H9 (cell line): ENCODE measurements around the gene LNX2. TPM values are rescaled to one million over a fixed set of nuclear protein-coding genes. Genes with fewer than 3 reads are reported as not detected.

Experiments used
- DNase-seq: peaks from one replicate; pipeline ENCODE4 v3.0.0-alpha.2; 2017
- H2AFZ ChIP-seq: one replicate; pipeline ENCODE4 v1.6.1; 2013; ENCODE audit warnings: mild to moderate bottlenecking, low read length, control low read depth, moderate library complexity
- H2AK5ac ChIP-seq: 2 replicates; pipeline ENCODE4 v1.6.1; 2013; ENCODE audit warnings: low read length, control low read depth, mixed read lengths; ENCODE audit not compliant: insufficient read length
- H2BK120ac ChIP-seq: one replicate; pipeline ENCODE4 v1.6.1; 2013; ENCODE audit warnings: low read depth, mild to moderate bottlenecking, low read length, control low read depth, inconsistent platforms; ENCODE audit not compliant: poor library complexity, severe bottlenecking
- H2BK12ac ChIP-seq: 2 replicates; pipeline ENCODE4 v1.6.1; 2013; ENCODE audit warnings: low read length, control low read depth, mixed read lengths, low read depth; ENCODE audit not compliant: insufficient read length
- H2BK15ac ChIP-seq: 2 replicates; pipeline ENCODE4 v1.6.1; 2013; ENCODE audit warnings: low read depth, low read length, control low read depth
- H2BK20ac ChIP-seq: one replicate; pipeline ENCODE4 v1.6.1; 2013; ENCODE audit warnings: low read depth, mild to moderate bottlenecking, low read length, control low read depth, inconsistent platforms; ENCODE audit not compliant: poor library complexity, severe bottlenecking
- H2BK5ac ChIP-seq: 2 replicates; pipeline ENCODE4 v1.6.1; 2013; ENCODE audit warnings: low read length, control low read depth, mixed read lengths; ENCODE audit not compliant: insufficient read length
- H3K14ac ChIP-seq: 2 replicates; pipeline ENCODE4 v1.6.1; 2013; ENCODE audit warnings: low read length, control low read depth; ENCODE audit not compliant: insufficient read depth
- H3K18ac ChIP-seq: 2 replicates; pipeline ENCODE4 v1.6.1; 2013; ENCODE audit warnings: low read depth, mild to moderate bottlenecking, mixed read lengths, low read length, control low read depth; ENCODE audit not compliant: insufficient read length
- H3K23ac ChIP-seq: 2 replicates; pipeline ENCODE4 v1.6.1; 2013; ENCODE audit warnings: low read length, control low read depth, mixed read lengths, low read depth; ENCODE audit not compliant: insufficient read length
- H3K23me2 ChIP-seq: 2 replicates; pipeline ENCODE4 v1.6.1; 2013; ENCODE audit warnings: low read depth, mild to moderate bottlenecking, mixed read lengths, low read length, control low read depth; ENCODE audit not compliant: insufficient read length, poor library complexity, severe bottlenecking
- H3K27ac ChIP-seq: 2 replicates; pipeline ENCODE4 v1.5.1; 2013; ENCODE audit warnings: low read length, control low read depth, mixed read lengths, low read depth; ENCODE audit not compliant: insufficient read length
- H3K27me3 ChIP-seq: 2 replicates; pipeline ENCODE4 v1.6.1; 2013; ENCODE audit warnings: low read length, control low read depth, inconsistent platforms; ENCODE audit not compliant: insufficient read depth
- H3K4ac ChIP-seq: 2 replicates; pipeline ENCODE4 v1.6.1; 2013; ENCODE audit warnings: low read depth, mild to moderate bottlenecking, control low read depth, inconsistent platforms, low read length, moderate library complexity
- H3K4me1 ChIP-seq: 2 replicates; pipeline ENCODE4 v1.6.1; 2013; ENCODE audit warnings: low read length, control low read depth, inconsistent platforms; ENCODE audit not compliant: insufficient read depth
- H3K4me2 ChIP-seq: 2 replicates; pipeline ENCODE4 v1.6.1; 2013; ENCODE audit warnings: low read length, control low read depth, mixed read lengths; ENCODE audit not compliant: insufficient read length, insufficient read depth
- H3K56ac ChIP-seq: 2 replicates; pipeline ENCODE4 v1.6.1; 2013; ENCODE audit warnings: low read depth, mild to moderate bottlenecking, mixed read lengths, low read length, control low read depth; ENCODE audit not compliant: insufficient read length
- H3K79me1 ChIP-seq: 2 replicates; pipeline ENCODE4 v1.6.1; 2013; ENCODE audit warnings: low read depth, mild to moderate bottlenecking, moderate library complexity, low read length, control low read depth, inconsistent platforms; ENCODE audit not compliant: insufficient read depth, poor library complexity, severe bottlenecking
- H3K79me2 ChIP-seq: 2 replicates; pipeline ENCODE4 v1.6.1; 2013; ENCODE audit warnings: low read length, control low read depth, inconsistent platforms; ENCODE audit not compliant: insufficient read depth
- H3K9ac ChIP-seq: 2 replicates; pipeline ENCODE4 v1.6.1; 2013; ENCODE audit warnings: low read length, control low read depth, mixed read lengths; ENCODE audit not compliant: insufficient read length; ENCODE audit errors: extremely low read depth
- H3K9me3 ChIP-seq: one replicate; pipeline ENCODE4 v1.6.1; 2013; ENCODE audit warnings: low read depth, low read length, inconsistent platforms; ENCODE audit not compliant: control insufficient read depth
- H3T11ph ChIP-seq: one replicate; pipeline ENCODE4 v1.6.1; 2013; ENCODE audit warnings: mild to moderate bottlenecking, low read length, control low read depth, inconsistent platforms
- H4K20me1 ChIP-seq: one replicate; pipeline ENCODE4 v1.6.1; 2013; ENCODE audit not compliant: control insufficient read depth, insufficient read length, insufficient read depth
- H4K5ac ChIP-seq: 2 replicates; pipeline ENCODE4 v1.6.1; 2013; ENCODE audit warnings: low read depth, mild to moderate bottlenecking, mixed read lengths, low read length, control low read depth; ENCODE audit not compliant: insufficient read length
- H4K8ac ChIP-seq: replicated peaks from 2 replicates; pipeline ENCODE4 v1.6.1; 2013; ENCODE audit warnings: low read length, control low read depth, mixed read lengths, low read depth; ENCODE audit not compliant: insufficient read length
- H4K91ac ChIP-seq: 2 replicates; pipeline ENCODE4 v1.6.1; 2013; ENCODE audit warnings: low read depth, mild to moderate bottlenecking, moderate library complexity, mixed read lengths, low read length, control low read depth; ENCODE audit not compliant: insufficient read length
- H3K27ac Mint-ChIP-seq, 3 experiments: 2 replicates in 2 of 3; 3 replicates in 1 of 3; pipeline ENCODE4 v1.8.0; 2020 to 2021; ENCODE audit warnings: mixed read lengths in 3 of 3, mild to moderate bottlenecking in 1 of 3, moderate library complexity in 1 of 3
- H3K27me3 Mint-ChIP-seq: 2 replicates; pipeline ENCODE4 v1.8.0; 2021; ENCODE audit warnings: low read depth, mild to moderate bottlenecking, moderate library complexity, mixed read lengths
- H3K36me3 Mint-ChIP-seq, 3 experiments: 2 replicates in 2 of 3; 3 replicates in 1 of 3; pipeline ENCODE4 v1.8.0; 2020 to 2021; ENCODE audit warnings: low read depth in 3 of 3, mixed read lengths in 3 of 3; ENCODE audit not compliant: insufficient read depth in 1 of 3
- H3K4me1 Mint-ChIP-seq, 2 experiments: 2 replicates each; pipeline ENCODE4 v1.8.0; 2020; ENCODE audit warnings: mixed read lengths in 2 of 2
- H3K4me3 Mint-ChIP-seq, 2 experiments: 2 replicates in 1 of 2; 3 replicates in 1 of 2; pipeline ENCODE4 v1.8.0; 2020 to 2021; ENCODE audit warnings: mild to moderate bottlenecking in 2 of 2, mixed read lengths in 2 of 2, moderate library complexity in 1 of 2
- H3K9me3 Mint-ChIP-seq, 2 experiments: 2 replicates in 1 of 2; 3 replicates in 1 of 2; pipeline ENCODE4 v1.8.0; 2020; ENCODE audit warnings: mild to moderate bottlenecking in 2 of 2, mixed read lengths in 2 of 2, moderate library complexity in 1 of 2
- WGBS: extraction: QIAGEN DNeasy Blood & Tissue Kit; methylation state at CpG from one replicate; pipeline ENCODE4 v1.1.7; 2013; ENCODE audit warnings: missing lambda C conversion rate, low lambda C conversion rate, mixed read lengths; ENCODE audit not compliant: insufficient read length; ENCODE audit errors: extremely low coverage; 5-methylcytosine and 5-hydroxymethylcytosine counted together
- total RNA-seq: library from RNA; stranded (reverse); gene quantifications from 2 replicates; pipeline ENCODE4 v1.2.1, GENCODE V29; 2021
- TF ChIP-seq, protein P1 (sequence below): fragments of 200-600 bp; sonication (generic); conservative IDR thresholded peaks from 3 replicates; pipeline ENCODE4 v1.8.0; 2021; ENCODE audit warnings: antibody characterized with exemption, mild to moderate bottlenecking

The LNX2 gene
- total RNA-seq, 1 experiment from 2014 or later = 12.4 TPM

DNA sequence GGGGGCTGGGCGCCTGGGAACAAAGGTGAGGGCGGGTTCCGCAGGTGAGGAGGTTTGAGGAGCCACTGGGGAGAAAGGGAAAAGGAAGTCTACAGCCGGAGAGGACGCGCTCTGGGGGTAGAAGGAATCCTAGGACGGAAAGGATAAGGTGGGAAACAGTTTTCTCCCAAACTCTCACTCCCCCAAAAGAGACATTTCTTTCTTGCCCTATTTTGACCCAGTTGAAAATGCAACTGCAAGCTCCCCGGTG, 712 bp upstream of the LNX2 start:
- DNase-seq = no peak
- TF ChIP-seq, protein P1, sequence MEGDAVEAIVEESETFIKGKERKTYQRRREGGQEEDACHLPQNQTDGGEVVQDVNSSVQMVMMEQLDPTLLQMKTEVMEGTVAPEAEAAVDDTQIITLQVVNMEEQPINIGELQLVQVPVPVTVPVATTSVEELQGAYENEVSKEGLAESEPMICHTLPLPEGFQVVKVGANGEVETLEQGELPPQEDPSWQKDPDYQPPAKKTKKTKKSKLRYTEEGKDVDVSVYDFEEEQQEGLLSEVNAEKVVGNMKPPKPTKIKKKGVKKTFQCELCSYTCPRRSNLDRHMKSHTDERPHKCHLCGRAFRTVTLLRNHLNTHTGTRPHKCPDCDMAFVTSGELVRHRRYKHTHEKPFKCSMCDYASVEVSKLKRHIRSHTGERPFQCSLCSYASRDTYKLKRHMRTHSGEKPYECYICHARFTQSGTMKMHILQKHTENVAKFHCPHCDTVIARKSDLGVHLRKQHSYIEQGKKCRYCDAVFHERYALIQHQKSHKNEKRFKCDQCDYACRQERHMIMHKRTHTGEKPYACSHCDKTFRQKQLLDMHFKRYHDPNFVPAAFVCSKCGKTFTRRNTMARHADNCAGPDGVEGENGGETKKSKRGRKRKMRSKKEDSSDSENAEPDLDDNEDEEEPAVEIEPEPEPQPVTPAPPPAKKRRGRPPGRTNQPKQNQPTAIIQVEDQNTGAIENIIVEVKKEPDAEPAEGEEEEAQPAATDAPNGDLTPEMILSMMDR = no peak
- Histone ChIP-seq H4K91ac (no peak overlapping the region), H3K9me3 (no peaks in the 10 kb centered on the region), H2BK120ac (peak overlapping the region; percentile 74), H3K14ac (peak overlapping the region; percentile 98), H3K56ac (no peak overlapping the region), H2AK5ac (no peak overlapping the region), H3K79me1 (no peaks in the 10 kb centered on the region), H3K9ac (peak overlapping the region; percentile 72), H3K27ac (peak overlapping the region; percentile 89), H3K27me3 (no peaks in the 10 kb centered on the region), H3K4me1 (peaks cover 9% of the 10 kb centered on the region; the same call in 1 of the 2 replicates), H2BK5ac (peak overlapping the region; percentile 74), H3K23ac (no peak overlapping the region), H4K5ac (peak overlapping the region; percentile 90), H2BK20ac (no peak overlapping the region), H2BK12ac (peak overlapping the region; percentile 86), H3K79me2 (peaks cover 28% of the 10 kb centered on the region; the same call in 1 of the 2 replicates), H2BK15ac (no peak overlapping the region), H3K4ac (no peak overlapping the region; the same call in 1 of the 2 replicates), H4K8ac (no peak overlapping the region), H4K20me1 (no peaks in the 10 kb centered on the region), H3K18ac (peak overlapping the region; percentile 98), H3K23me2 (peaks cover 15% of the 10 kb centered on the region), H3T11ph (no peak overlapping the region), H3K4me2 (peak overlapping the region; percentile 91), H2AFZ (no peak overlapping the region)
- Mint-ChIP-seq H3K4me3 (peak overlapping the region; percentile 91 to 95), H3K27me3 (no peaks in the 10 kb centered on the region; the same call in 1 of the 2 replicates), H3K27ac (peak overlapping the region; percentile 97 to 99 (median 98)), H3K4me1 (peaks cover 52 to 58% of the 10 kb centered on the region in 2 experiments), H3K36me3 (peaks cover 23 to 29% (median 28%) of the 10 kb centered on the region in 3 experiments), H3K9me3 (no peaks in the 10 kb centered on the region)
- WGBS = no CpG with 5 or more reads among the region's 8 CpGs
